Vagina (tissue), 2 donors: ENCODE data around the gene KIF2C. TPM values are rescaled to one million over a fixed set of nuclear protein-coding genes. Genes with fewer than 3 reads are reported as not detected.

Source experiments
- DNase-seq, 2 donors: peaks; one replicate each; pipeline ENCODE4 v3.0.0-alpha.2; 2017; ENCODE audit errors: extremely low spot score in 2 of 2
- H3K27ac ChIP-seq: fragments of 200-600 bp; sonication (generic); one replicate; pipeline ENCODE4 v1.5.1; 2019
- H3K27me3 ChIP-seq: fragments of 200-600 bp; sonication (generic); one replicate; pipeline ENCODE4 v1.5.1; 2019
- H3K36me3 ChIP-seq, 2 donors: fragments of 200-600 bp; sonication (generic); one replicate each; pipeline ENCODE4 v1.5.1; 2017 to 2019
- H3K4me1 ChIP-seq: fragments of 200-600 bp; sonication (generic); one replicate; pipeline ENCODE4 v1.5.1; 2019
- H3K4me3 ChIP-seq, 2 donors: fragments of 200-600 bp; sonication (generic); 1 replicate in 1 of 2; 2 replicates in 1 of 2; pipeline ENCODE4 v1.5.1; 2016 to 2019
- H3K9me3 ChIP-seq: fragments of 200-600 bp; sonication (generic); one replicate; pipeline ENCODE4 v1.5.1; 2019
- CTCF ChIP-seq, 3 experiments: fragments of 450-650 bp in 2 of 3; fragments of 200-600 bp in 1 of 3; sonication (generic) in 1 of 3; IDR thresholded peaks; one replicate each; pipeline ENCODE4 v1.5.1; 2017 to 2019; ENCODE audit warnings: antibody characterized with exemption in 3 of 3, mild to moderate bottlenecking in 2 of 3, moderate library complexity in 2 of 3
- POLR2A ChIP-seq, 2 donors: fragments of 450-650 bp; IDR thresholded peaks; one replicate each; pipeline ENCODE4 v1.6.1; 2017; ENCODE audit warnings: antibody characterized with exemption in 2 of 2, mild to moderate bottlenecking in 2 of 2, moderate library complexity in 2 of 2
- POLR2AphosphoS5 ChIP-seq, 2 donors: sonication (generic); formaldehyde crosslinking; IDR thresholded peaks; one replicate each; pipeline ENCODE4 v1.9.0; 2017; ENCODE audit warnings: antibody characterized with exemption in 2 of 2, mild to moderate bottlenecking in 2 of 2, low read depth in 1 of 2; ENCODE audit not compliant: insufficient read depth in 1 of 2
- intact Hi-C: fragments of 100-400 bp; cut with DNase I; formaldehyde crosslinking; loops from one replicate; pipeline ENCODE4 v1.15.1; 2023
- total RNA-seq: library from RNA; depleted of rRNA; stranded (reverse); fragments of >200 nt; gene quantifications from one replicate; pipeline ENCODE4 v1.2.3, GENCODE V29; 2016

Gene KIF2C
- total RNA-seq, 1 donor from 2014 or later, result 3.4 TPM

- TF ChIP-seq POLR2A (IDR thresholded peaks at IDR 0.05), result no peak
- Histone ChIP-seq H3K4me3 (no peak overlapping the region), H3K27ac (peak overlapping the region; percentile 93), H3K4me1 (peaks cover 38% of the 10 kb centered on the region), H3K9me3 (no peaks in the 10 kb centered on the region), H3K27me3 (no peaks in the 10 kb centered on the region), H3K36me3 (peaks cover 4 to 14% of the 10 kb centered on the region in 2 donors)
- peak in 1 of 2 donors; percentile 87 for DNase-seq
- intact Hi-C loops, result no loop called here
Measured at GRCh38 chr1:44798481-44799365, 59.1 kb downstream of the KIF2C start.

- intact Hi-C loops, result no loop called here
- no peaks in the 10 kb centered on the region for H3K27me3 ChIP-seq
- H3K9me3 ChIP-seq, result no peaks in the 10 kb centered on the region
Measured at GRCh38 chr1:44799770-44800584, 60.3 kb downstream of the KIF2C start, which contains the start of gene PLK3. TSS of gene PLK3 (plus strand) at chr1:44800377. CDS start at chr1:44800464, 87 bp downstream.

GRCh38 chr1:44801491-44802305 is 62.1 kb downstream of the KIF2C start:
- Histone ChIP-seq H3K36me3 (peaks cover 4 to 36% of the 10 kb centered on the region in 2 donors), H3K4me3 (peak overlapping the region; percentile 86 to 100), H3K4me1 (peaks cover 56% of the 10 kb centered on the region), H3K27ac (peak overlapping the region; percentile 93), H3K9me3 (no peaks in the 10 kb centered on the region), H3K27me3 (no peaks in the 10 kb centered on the region)
- intact Hi-C loops, result no loop called here
- DNase-seq, result peak in 1 of 2 donors; percentile 89
- TF ChIP-seq POLR2AphosphoS5 (IDR thresholded peaks at IDR 0.05; ENCODE audit: insufficient read depth in 1 of 2, low read depth in 1 of 2) (no peak), POLR2A (IDR thresholded peaks at IDR 0.05) (no peak), CTCF (IDR thresholded peaks at IDR 0.05) (no peak)

More at GRCh38 chr1:44799770-44800584, 60.3 kb downstream of the KIF2C start, which contains the start of gene PLK3:
- Histone ChIP-seq H3K4me1 (peaks cover 43% of the 10 kb centered on the region), H3K36me3 (peaks cover 4 to 24% of the 10 kb centered on the region in 2 donors), H3K27ac (peak within 1 kb of the TSS; percentile 93), H3K4me3 (peak within 1 kb of the TSS; percentile 86 to 100)
- DNase-seq, result peak; percentile 99 to 100
- TF ChIP-seq POLR2AphosphoS5 (IDR thresholded peaks at IDR 0.05; ENCODE audit: insufficient read depth in 1 of 2, low read depth in 1 of 2) (peak; percentile 93 to 98), POLR2A (IDR thresholded peaks at IDR 0.05) (peak; percentile 92 to 96), CTCF (IDR thresholded peaks at IDR 0.05) (peak; percentile 79 to 93 (median 89))

GRCh38 chr1:44802306-44803061 is 62.8 kb downstream of the KIF2C start:
- Histone ChIP-seq H3K27ac (peak overlapping the region; percentile 93), H3K36me3 (peaks cover 4 to 36% of the 10 kb centered on the region in 2 donors), H3K27me3 (no peaks in the 10 kb centered on the region), H3K9me3 (no peaks in the 10 kb centered on the region), H3K4me1 (peaks cover 64% of the 10 kb centered on the region), H3K4me3 (peak overlapping the region; percentile 86 to 100)
- intact Hi-C loops, result no loop called here
- DNase-seq, result no peak
- TF ChIP-seq POLR2A (IDR thresholded peaks at IDR 0.05) (no peak), CTCF (IDR thresholded peaks at IDR 0.05) (no peak), POLR2AphosphoS5 (IDR thresholded peaks at IDR 0.05; ENCODE audit: insufficient read depth in 1 of 2, low read depth in 1 of 2) (no peak)
